ENCODE results near the gene ABCA2.
"Not testable (repeated sequence)": the region's sequence is repeated elsewhere in the genome, so short reads cannot be mapped to it uniquely, and the experiment has no call there.

The ABCA2 gene

DNA sequence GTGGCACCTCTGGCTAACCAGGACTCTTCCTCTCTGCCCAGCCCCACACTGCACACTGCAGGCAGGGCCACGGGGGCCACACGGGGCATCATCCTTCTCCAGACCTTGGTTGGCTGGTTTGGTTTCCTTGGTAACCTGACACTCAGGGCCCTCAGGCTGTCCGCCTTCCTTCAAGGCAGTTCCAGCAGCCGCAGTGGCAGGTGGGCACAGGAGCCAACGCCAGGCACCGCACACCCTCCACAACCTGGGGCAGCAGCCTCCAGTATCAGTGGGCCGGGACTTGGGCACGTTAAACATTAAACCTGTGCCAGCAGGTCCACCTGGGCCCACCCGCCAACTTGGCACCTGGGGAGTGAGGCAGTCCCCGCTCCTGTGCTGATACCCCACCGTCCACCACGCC is 16.0 kb upstream of the ABCA2 start:
- no peak for DNase-seq

DNA sequence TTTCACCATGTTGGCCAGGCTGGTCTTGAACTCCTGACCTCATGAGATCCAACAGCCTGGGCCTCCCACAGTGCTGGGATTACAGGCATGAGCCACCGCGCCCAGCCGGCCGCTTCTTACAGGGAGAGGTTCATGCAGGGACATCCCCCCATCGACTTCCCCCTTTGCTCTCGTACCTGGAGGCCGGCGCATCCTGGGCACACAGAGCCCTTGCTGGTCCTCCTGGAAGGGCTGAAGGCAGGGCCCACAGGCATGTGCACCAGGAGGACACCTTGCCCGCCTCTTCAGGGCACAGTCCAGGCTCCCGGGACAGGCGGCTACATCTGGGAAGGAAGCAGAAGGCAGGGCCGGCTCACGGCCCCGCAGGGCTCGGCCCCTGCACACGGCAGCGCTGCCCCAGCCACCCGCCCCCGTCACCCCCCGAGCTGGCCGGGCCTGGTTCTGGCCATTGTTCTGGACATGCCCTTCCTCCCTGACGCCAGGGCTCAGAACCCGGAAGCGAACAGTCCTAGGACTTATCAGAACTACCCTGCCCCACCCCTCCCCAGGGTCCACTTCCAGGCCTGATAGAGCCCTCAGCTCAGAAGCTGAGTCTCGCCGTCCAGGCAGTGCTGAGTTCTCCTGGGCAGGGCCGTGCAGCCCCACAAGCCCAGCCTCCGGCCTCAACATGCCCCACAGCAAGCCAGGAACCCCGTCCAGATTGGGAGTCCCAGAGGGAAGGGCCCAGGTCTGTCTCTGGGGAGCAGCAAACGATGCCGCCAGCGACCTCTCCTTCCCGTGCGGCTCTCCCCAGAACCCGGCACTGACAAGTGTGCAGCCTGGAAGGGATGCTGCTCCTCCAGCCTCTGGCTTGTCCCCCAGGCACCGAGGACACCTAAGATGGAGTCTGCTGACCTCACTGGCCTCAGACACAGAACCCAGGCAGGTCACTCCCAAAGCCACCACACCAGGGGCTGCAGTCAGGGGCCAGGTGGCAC is 15.0 kb upstream of the ABCA2 start:
- no peak for DNase-seq

DNA sequence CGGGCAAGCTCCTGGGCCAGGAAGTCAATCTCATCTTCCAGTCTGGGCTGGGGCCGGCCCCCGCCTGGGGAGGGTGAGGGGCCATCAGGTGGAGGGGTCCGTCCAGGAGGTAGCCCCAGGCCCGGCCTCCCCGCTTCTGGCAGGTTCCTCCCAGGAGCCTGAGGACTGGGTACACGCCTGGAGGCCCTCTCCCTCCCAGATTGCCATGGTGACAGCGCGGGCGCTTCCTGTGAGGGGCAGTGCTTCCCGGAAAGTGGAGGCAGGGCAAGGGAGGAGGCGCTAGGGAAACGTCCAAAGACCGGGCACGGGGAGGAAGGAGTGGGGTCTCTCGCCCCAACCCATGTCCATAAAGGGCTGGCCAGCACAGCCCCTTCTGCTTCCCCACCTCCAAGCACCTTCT is 13.1 kb upstream of the ABCA2 start:
- no peak for DNase-seq

DNA sequence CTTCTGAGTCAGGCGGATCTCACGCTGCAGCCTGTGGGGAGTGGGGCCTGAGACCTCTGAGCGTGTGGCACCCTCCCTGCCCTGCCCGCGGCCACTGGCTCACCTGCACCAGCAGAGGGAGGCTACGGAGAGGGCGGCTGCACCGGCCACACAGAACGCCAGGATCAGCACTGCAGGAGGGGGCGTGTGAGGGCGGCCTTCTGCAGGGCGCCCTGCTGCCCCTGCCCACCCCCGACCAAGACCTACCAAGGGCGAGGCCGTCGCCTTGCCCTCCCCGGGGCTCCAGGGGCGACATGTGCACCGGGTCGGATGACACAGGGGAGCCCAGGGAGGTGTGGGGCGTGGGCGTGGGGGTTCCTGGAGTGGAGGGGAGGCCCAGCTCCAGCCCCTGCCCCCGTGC is 12.5 kb upstream of the ABCA2 start:
- DNase-seq, result no peak

DNA sequence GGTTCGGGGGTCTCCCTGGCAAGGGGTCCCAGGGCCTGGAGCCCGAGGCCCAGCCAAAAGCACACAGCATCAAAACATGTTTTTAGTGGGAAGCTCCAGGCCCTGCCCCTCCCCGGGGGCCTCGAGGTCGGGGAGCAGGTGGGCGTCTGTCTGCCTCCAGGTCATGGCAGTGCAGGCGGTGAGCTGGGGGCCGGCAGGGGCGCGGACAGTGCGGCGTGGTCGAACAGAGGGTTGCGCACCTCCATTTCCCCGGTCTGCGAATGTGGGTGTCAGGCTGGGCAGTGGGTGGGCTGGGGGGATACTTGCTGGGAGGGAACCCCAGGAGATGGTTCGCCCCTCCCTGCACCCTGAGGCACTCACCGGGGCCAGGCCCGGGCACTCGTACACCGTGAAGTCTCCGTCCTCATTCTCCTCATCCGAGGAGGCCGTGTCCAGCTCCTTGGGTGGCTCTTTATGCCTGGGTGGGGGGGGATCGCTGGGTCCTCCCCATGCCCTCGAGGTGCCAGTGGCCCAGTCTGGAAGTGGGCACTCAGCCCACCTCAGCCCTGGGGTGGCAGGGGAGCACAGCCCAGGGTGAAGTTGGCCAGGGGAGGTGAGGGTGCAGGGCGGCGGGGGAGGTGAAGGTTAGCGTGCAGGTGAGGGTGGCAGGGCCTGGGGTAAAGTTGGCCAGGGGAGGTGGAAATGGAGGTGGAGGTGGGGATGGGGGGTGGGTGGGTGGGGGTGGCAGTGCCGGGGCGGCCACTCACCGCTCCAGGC is 11.8 kb upstream of the ABCA2 start:
- DNase-seq, result no peak

DNA sequence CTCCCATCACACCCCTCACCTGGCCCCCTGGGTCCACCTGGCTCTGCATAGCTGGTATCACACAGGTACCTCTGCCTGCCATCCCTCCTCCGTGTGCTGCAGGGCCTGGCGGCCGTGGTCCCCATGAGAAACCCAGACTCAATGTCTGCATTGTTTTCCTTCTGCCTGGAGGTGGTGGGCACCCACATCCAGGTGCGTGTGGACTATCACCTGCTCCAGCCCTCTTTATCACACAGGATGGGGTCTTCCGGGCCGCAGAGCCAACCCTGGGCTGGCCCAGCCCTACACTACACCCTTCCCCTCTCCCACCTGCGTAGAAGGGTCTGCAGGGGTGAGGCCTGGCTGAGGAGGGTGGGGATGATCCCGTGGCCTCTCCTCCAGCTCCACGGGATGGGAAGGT is 10.9 kb upstream of the ABCA2 start:
- DNase-seq, result no peak

DNA sequence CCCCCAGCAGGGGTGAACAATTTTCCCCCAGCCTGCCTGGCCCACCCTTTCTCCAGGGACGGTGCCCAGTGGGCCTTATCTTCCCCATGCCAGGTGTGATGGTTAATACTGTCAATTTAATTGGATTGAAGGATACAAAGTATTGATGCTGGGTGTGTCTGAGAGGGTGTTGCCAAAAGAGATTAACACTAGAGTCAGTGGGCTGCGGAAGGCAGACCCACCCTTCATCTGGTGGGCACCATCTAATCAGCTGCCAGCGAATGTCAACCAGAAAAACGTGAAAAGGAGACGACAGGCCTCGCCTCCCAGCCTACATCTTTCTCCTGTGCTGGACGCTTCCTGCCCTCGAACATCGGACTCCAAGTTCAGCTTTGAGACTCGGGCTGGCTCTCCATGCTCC is 9.4 kb upstream of the ABCA2 start:
- no peak for DNase-seq

DNA sequence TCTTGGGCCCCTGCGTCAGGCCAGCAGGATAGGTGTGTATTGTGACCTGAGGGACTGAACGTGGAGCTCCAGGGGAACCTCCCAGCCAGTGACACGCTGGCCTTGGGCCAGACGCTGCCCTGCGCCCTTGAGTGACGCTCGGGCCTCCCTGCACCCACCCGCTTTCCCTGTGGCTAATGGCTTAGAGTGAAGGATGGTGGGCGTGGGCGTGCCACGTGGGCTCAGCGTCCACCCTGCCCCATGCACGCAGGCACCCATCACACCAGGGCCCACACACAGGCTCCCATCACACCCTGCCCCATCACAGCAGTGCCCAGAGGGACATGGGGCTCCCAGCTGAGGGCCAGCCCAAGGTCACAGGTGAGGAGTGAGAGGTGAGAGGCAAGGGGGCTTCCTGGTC is 9.0 kb upstream of the ABCA2 start:
- no peak for DNase-seq

DNA sequence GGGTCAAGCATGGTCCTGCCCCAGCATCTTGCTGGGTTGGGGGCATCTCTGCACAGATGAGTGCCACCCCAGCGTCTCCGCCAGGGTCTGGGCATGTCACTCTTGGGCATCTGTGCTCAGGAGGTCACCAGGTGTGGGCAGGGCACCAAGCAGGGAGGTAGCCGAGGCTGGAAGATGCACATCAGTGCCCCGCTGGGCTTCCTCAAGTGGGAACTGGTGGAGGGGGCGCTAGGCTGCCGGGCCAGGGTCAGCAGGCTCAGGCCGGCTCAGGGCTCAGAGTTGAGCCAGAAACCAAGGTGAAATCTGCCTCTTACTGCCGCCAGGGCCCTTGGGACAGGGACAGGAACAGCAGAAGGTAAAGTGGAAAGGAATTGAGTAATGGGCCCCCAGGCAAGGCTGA is 7.9 kb upstream of the ABCA2 start:
- DNase-seq, result no peak

DNA sequence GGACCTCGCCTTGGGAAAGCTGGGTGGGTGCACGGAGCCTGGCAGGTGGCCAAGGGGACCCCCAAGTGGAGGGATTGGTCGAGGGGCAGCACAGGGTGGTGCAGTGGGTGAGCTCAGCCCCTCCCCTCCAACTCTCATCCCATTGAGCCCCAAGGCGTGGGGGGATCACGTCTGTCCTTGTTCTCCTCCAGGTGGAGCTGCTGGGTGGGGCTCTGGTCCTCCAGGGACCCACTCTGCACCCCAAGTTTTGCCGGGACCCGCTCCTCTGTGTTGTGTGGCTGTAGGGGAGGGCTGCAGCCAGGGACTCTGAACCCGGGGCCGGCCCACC is 7.4 kb upstream of the ABCA2 start:
- no peak for DNase-seq

DNA sequence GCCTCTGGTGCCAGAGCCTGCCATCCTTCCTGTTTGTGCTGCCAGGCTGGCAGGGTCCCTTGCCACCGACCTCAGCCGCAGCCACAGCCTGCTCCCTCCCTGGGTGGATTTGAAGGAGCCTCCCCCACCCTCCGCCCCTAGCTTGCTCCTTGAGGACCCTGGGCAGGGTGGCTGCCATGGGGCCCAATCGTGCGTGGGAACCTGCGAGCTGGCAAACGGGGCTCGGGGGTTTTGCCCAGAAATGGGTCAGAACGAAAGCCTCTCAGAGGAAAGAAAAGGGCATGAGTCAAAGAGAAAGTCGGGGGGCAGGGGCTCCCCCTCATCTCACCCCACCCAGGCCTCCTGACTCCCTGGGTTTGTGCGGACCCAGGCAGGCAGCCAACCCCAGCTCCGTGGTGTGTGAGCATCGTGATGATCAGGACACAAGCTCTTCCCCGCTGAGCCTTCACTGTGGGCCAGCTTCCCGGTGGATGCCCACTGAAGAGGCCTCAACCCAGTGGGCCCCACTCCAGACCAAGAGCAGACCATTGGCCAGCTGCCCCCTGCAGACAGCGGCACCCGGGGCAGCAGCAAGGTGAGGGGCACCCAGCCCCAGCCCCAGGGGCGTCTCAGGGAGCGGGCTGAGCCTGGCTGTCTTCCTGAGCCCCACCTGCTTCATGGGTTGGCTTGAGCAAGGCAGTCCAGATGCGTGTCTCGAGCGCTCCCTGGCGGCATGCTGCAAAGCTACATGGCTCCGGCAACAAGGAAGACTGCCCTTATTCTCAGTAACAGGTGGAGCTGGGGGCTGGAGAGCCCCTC is 6.9 kb upstream of the ABCA2 start:
- peak; percentile 90 for DNase-seq

DNA sequence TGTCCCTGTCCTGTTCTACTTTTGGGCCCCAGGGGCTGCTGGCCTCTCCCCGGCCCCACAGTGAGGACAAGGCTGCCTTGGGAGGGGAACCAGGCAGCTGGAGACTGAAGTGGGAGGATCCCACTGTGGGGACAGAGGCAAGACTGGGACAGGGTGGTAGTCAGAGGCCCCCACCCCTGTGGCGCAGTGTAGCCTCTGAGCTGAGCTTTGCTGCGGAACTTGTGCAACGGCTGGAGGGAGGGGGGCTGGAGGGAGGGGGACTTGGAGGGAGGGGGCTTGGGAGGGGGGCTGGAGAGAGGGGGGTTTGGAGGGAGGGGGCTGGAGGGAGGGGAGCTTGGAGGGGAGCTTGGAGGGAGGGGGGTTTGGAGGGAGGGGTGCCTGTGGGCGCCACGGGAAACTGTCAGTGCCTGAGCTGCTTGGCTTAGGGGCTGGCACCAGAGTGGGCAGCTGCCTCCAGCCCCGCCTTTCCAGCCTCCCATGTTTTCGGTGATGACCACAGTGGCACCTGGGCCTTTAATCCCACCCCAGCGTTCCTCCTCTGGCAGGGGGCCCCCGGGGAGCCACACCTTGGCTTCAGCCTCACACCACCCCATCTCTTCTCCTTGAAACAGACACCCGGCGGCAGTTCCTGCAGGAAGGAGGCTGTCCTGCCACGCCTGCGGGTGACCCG is 6.1 kb upstream of the ABCA2 start:
- no peak for DNase-seq

DNA sequence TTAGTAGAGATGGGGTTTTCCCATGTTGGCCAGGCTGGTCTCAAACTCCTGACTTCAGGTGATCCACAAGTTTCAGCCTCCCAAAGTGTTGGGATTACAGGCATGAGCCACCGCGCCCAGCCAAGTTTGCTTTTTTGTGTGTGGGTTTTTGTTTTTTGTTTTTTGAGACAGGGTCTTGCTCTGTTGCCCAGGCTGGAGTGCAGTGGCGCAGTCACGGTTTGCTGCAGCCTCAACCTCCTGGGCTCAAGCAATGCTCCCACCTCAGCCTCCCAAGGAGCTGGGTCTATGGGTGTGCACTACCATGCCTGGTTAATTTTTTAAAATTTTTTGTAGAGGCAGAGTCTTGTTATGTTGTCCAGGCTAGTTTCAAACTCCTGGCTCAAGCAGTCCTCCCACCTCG is 5.4 kb upstream of the ABCA2 start:
- not testable (repeated sequence) for DNase-seq

DNA sequence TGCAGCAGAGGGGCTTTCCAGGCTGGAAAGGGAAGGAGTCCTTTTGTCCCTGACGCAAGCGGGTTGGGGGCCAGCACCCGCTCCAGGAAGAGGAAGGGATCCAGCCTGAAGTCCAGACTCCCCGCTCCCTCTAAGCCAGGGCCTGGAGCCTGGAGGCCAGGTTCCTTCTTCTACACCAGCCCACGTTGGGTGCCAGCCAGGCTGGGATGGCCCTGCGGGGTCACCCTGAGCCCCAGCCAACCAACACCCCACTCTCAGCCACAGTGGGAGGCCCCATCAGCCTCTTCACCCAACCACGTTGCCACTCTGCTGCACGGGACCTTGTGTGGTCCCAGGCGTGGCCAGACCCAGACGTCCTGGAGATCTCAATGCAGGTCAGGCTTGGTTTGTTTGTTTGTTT is 4.8 kb upstream of the ABCA2 start:
- no peak for DNase-seq

DNA sequence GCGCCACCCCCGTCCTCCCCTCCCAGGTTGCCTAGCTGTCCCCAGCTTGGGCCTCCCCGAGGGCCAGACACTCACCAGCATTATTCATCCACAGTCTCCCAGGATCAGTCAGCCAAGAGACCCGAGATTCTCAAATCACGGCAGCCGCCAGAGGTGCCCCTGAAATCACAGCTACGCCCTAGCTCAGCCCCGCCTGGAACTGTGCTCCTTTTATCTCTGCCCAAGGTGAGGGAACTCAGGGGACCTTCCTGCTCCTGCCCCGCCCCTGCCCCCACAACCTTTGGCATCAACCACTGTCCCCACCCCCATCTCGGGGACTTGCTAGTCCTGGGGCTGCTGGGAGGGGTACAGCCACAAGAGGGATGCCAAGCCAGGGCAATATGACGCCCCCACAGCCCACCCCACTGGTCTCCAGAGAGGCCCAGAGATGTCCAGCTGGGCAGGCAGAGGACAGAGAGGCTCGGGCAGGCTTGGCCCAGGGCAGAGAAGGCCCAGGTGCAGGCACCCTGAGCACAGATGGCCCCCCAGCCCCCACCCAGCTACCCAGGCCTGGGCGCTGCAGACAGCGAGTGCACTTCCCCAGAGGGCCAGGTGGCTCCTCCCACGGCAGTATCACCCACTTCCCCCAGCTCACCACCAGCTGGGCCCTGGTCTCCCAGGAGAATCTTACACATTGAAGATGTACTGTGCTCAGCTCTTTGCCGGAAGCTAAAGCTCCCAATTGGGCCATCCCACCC is 4.0 kb upstream of the ABCA2 start, which contains the start of gene FUT7:
Gene FUT7, minus strand, starts transcription at position 185 of the 737 bp plus-strand sequence. Its CDS starts 97 bp downstream, at position 88.
- no peak for DNase-seq

DNA sequence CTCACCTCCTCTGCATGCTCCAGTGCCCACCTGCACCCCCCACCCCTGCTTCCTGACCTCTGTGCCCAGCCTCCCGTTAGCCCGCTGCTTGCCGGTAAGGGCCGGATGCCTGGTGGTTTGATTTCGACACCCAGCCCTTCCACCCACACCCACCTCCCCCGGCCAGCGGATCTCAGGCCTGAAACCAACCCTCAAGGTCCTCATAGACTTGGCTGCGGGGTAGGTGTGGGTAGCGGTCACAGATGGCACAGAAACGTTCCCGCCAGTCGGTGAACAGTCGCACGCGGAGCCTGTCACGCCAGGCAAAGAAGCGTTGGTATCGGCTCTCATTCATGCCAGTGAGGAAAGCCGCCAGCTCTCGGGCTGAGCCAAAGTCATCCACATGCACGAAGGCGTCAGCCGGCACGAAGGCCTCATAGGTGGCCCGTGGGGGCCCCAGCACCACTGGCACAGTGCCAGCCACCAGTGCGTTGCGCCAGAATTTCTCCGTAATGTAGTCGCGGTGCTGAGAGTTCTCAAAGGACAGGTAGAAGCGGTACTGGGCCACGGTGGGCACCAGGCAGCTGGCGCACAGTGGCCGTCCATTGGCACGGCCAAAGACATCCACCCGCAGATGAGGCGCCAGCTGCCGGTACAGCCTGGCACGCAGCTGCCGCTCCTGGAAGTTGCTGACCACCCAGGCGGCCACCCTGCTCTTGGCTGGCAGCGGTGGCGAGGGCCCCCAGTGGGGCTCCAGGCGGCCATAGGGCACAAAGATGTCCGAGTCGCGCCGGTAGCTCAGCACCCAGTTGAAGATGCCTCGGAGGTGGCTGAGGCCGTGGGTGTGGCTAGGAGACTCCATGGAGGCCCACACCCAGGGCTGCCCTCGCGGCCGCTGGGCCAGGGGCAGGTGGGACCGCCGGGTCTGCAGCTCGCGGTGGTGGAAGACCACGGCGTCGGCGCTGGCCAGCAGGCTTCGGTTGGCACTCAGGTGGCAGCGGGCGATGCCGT is 2.8 kb upstream of the ABCA2 start:
- no peak for DNase-seq

DNA sequence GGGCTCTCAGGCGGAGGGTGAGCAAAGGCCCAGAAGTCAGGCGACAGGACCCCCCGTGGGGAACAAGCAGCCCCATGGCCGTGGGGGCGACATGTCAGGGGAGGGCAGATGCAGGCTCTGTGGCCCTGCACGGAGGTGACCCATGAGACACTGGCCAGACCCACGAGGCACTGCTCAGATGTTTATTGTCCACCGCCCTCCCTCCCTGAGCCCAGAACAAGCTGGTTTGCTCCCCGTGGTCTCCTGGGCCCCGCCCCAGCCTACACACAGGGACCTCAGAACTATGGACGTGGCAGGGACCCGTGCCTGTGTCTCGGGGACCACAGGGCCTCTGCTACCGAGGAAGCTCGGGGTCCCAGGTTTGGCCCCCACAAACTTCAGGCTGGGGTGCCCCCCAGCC is 2.0 kb upstream of the ABCA2 start:
- DNase-seq, result no peak

DNA sequence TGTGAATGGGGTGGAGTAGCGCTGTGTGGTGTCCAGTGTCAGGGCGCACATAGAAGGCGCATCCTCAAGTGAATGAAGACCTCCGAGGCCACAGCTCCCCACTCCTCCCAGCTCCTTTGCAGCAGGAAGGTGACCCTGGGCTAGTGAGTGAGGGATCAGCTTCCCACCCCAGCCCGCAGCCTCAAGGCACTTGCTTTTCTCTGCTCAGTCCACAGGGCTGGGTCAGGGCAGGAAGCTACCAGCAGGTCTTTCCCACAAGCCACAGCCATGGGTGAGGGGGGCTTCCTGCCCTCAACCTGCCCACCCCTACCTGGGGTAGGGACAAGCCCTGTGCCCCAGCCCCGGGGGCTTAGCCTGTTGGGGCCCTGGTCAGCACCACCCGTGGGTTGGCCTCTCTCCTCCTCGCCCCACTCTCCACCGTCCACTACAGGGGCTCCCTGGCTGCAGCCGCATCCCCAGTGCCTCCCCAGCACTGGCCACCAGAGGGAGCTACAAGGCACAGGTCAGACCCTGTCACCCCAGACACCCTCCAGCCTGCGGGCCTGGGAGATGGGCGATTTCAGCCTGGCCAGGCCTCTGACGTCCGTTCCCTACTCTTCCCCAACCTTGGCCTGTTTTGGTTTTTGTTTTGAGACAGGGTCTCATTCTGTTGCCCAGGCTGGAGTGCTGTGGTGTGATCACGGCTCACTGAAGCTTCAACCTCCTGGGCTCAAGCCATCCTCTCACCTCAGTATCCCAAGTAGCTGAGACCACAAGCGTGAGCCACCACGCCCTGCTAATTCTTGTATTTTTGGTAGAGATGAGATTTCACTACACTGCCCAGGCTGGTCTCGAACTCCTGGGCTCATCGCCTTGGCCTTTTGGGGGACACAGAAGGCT is 1.3 kb upstream of the ABCA2 start:
- DNase-seq, result peak; percentile 48

DNA sequence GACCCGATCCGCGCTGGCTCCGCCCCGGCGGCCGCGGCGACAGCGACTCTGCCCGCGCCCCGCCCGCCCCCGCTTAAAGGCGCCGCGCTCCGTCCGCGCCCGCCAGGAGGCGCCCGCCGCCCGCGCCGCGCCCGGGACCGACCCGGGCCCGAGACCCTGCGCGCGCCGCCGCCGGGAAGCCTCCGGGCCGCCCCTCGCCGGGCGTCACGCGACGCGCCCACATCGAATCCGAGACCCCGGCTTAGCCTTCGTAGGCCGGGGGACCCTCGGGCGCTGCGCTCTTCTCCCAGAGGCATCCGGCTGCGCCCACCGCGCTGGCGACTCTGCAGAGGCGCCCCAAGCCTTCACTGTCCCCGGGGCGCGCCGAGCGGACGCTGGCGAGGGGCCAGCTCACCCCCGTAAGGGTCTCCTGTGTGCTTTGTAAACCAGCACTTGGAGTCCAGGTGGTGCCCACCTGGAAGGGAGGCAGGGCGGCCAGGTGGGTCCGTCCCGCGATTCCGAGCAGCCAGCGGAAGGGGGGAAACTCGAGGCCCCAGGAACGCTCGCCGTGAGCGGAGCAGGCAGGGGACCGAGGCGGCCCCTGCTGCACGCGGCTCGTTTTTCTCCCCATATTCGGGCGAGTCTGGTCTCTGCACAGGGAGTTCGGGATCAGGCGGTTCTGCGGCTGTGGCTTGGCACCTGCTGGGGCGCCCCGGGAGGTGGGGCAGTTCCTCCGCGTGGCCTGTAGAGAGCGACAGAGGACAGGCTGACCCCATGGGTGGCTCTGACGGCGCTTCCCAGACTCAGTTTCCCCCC is 423 bp upstream of the ABCA2 start:
- DNase-seq, result peak; percentile 37
